Fibroblast of peridontal ligament (primary cell): ENCODE data around the gene KCNQ1.
"Not testable (repeated sequence)": the region's sequence is repeated elsewhere in the genome, so short reads cannot be mapped to it uniquely, and the experiment has no call there.

Experiments used
- DNase-seq: peaks from one replicate; pipeline ENCODE4 v3.0.0-alpha.2; 2010; ENCODE audit errors: extremely low read depth

KCNQ1 gene

GRCh38 chr11:2589538-2589934 lies 144.7 kb downstream of the KCNQ1 start:
- DNase-seq = no peak

- no peak for DNase-seq
Measured at GRCh38 chr11:2590131-2590964, 145.5 kb downstream of the KCNQ1 start.

- no peak for DNase-seq
Measured at GRCh38 chr11:2590965-2591754, 146.4 kb downstream of the KCNQ1 start.

- no peak for DNase-seq
Measured at GRCh38 chr11:2591805-2592204, 147.0 kb downstream of the KCNQ1 start.

- DNase-seq = no peak
Measured at GRCh38 chr11:2592559-2593392, 148.0 kb downstream of the KCNQ1 start.

- DNase-seq = no peak
Measured at GRCh38 chr11:2593393-2593950, 148.7 kb downstream of the KCNQ1 start.

- no peak for DNase-seq
Measured at GRCh38 chr11:2594267-2594666, 149.5 kb downstream of the KCNQ1 start.

- DNase-seq = no peak
Measured at GRCh38 chr11:2595204-2595603, 150.4 kb downstream of the KCNQ1 start.

GRCh38 chr11:2599561-2600189 lies 154.9 kb downstream of the KCNQ1 start:
- no peak for DNase-seq

GRCh38 chr11:2609345-2609744 lies 164.5 kb downstream of the KCNQ1 start:
- DNase-seq = no peak

GRCh38 chr11:2612884-2613571 lies 168.2 kb downstream of the KCNQ1 start:
- DNase-seq = no peak

GRCh38 chr11:2621894-2622293 lies 177.1 kb downstream of the KCNQ1 start:
- no peak for DNase-seq

- DNase-seq = no peak
Measured at GRCh38 chr11:2625183-2625582, 180.4 kb downstream of the KCNQ1 start.

- no peak for DNase-seq
Measured at GRCh38 chr11:2630679-2631078, 185.9 kb downstream of the KCNQ1 start.

- DNase-seq = no peak
Measured at GRCh38 chr11:2631161-2631560, 186.4 kb downstream of the KCNQ1 start.

GRCh38 chr11:2639763-2640162 lies 195.0 kb downstream of the KCNQ1 start:
- DNase-seq = not testable (repeated sequence)

GRCh38 chr11:2641623-2642022 lies 196.8 kb downstream of the KCNQ1 start:
- DNase-seq = no peak

GRCh38 chr11:2643746-2644145 lies 198.9 kb downstream of the KCNQ1 start:
- DNase-seq = no peak

GRCh38 chr11:2644844-2645778 lies 200.3 kb downstream of the KCNQ1 start:
- no peak for DNase-seq

- DNase-seq = no peak
Measured at GRCh38 chr11:2645779-2646118, 200.9 kb downstream of the KCNQ1 start.
